Spleen (tissue), 7 donors: Measurements from ENCODE around the gene RPRD1B.

ENCODE experiments used
- POLR2A ChIP-seq, 3 donors: fragments of 450-650 bp; IDR thresholded peaks; one replicate each; pipeline ENCODE4 v1.5.1; 2017; ENCODE audit warnings: antibody characterized with exemption in 3 of 3, mild to moderate bottlenecking in 1 of 3
- POLR2AphosphoS5 ChIP-seq, 3 donors: sonication (generic); formaldehyde crosslinking; IDR thresholded peaks; one replicate each; pipeline ENCODE4 v1.5.1; 2017; ENCODE audit warnings: antibody characterized with exemption in 3 of 3
- TF ChIP-seq, protein P1 (sequence below), 11 experiments: fragments of 200-600 bp in 7 of 11; fragments of 450-650 bp in 4 of 11; sonication (generic) in 4 of 11; IDR thresholded peaks in 8 of 11; conservative IDR thresholded peaks in 3 of 11; 1 replicate in 7 of 11; 2 replicates in 4 of 11; pipeline versions ENCODE4 v1.4.0 to v1.8.0; 2016 to 2021; ENCODE audit warnings: antibody characterized with exemption in 11 of 11, inconsistent platforms in 4 of 11, mild to moderate bottlenecking in 1 of 11
- donor health status: DM: no; HTN: no; CAD: no; lungs with moderate emphysema.
- donor health status: DM: no; HTN: no; CAD: no.
- donor health status: DM: no; HTN: no; CAD: no.

DNA sequence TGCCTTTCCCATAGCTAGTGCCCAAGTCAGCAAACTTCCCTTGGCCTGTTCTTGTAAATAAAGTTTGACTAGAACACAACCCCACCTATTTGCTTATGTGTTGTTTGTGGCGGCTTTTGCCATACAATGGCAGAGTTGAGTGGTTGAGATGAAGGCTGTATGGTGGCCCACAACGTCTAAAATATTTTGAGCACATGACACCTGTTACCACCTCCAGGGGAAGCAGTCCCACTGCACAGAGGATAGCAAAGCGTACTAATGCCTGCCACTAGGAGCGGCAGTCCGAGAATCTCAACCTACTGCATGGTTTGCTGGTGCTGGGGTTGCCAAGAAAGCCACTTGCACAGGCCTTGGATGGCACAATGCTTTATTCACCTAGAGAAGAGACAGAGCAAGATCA, 72.9 kb downstream of the RPRD1B start:
- TF ChIP-seq, protein P1, sequence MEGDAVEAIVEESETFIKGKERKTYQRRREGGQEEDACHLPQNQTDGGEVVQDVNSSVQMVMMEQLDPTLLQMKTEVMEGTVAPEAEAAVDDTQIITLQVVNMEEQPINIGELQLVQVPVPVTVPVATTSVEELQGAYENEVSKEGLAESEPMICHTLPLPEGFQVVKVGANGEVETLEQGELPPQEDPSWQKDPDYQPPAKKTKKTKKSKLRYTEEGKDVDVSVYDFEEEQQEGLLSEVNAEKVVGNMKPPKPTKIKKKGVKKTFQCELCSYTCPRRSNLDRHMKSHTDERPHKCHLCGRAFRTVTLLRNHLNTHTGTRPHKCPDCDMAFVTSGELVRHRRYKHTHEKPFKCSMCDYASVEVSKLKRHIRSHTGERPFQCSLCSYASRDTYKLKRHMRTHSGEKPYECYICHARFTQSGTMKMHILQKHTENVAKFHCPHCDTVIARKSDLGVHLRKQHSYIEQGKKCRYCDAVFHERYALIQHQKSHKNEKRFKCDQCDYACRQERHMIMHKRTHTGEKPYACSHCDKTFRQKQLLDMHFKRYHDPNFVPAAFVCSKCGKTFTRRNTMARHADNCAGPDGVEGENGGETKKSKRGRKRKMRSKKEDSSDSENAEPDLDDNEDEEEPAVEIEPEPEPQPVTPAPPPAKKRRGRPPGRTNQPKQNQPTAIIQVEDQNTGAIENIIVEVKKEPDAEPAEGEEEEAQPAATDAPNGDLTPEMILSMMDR (IDR thresholded peaks at IDR 0.05 in 8 of 11, conservative IDR thresholded peaks at IDR 0.05 in 3 of 11), result no peak
- no peak for TF ChIP-seq POLR2A (IDR thresholded peaks at IDR 0.05)
- TF ChIP-seq POLR2AphosphoS5 (IDR thresholded peaks at IDR 0.05), result no peak
